Stomach (tissue), 4 donors: ENCODE measurements around the gene BCORL1.

Experiments
- EP300 ChIP-seq: sonication (generic); formaldehyde crosslinking; IDR thresholded peaks from one replicate; pipeline ENCODE4 v1.6.1; 2017; ENCODE audit warnings: antibody characterized with exemption
- POLR2A ChIP-seq, 4 donors: fragments of 450-650 bp; IDR thresholded peaks; one replicate each; pipeline ENCODE4 v1.6.1; 2016; ENCODE audit warnings: antibody characterized with exemption in 4 of 4, control low read depth in 2 of 4, mild to moderate bottlenecking in 1 of 4, moderate library complexity in 1 of 4
- TF ChIP-seq, protein P1 (sequence below), 7 experiments: fragments of 450-650 bp in 4 of 7; fragments of 200-600 bp in 3 of 7; sonication (generic) in 3 of 7; IDR thresholded peaks; one replicate each; pipeline ENCODE4 v1.5.1; 2016 to 2019; ENCODE audit warnings: antibody characterized with exemption in 7 of 7, control low read depth in 2 of 7, mild to moderate bottlenecking in 1 of 7

DNA sequence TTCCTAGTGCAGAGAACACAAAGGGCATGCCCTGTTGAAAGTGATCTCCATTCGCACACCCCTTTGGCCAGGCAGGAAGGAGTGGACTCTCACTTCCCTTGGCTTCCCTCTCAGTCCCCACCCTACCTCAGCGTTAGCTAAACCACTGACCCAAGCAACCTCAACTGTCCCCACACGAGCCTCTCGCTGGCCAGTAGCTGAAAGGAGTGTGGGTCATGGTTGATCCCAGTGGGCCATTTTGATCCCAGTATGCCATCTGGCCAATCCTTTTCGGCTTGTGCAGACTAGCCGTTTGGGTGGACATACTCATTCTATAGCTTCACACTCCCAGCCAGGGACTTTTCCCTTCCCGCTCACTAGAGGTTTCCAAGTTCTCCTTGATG is 24.4 kb upstream of the BCORL1 start:
- TF ChIP-seq POLR2A (IDR thresholded peaks at IDR 0.05) (no peak), EP300 (no peak)
- TF ChIP-seq, protein P1, sequence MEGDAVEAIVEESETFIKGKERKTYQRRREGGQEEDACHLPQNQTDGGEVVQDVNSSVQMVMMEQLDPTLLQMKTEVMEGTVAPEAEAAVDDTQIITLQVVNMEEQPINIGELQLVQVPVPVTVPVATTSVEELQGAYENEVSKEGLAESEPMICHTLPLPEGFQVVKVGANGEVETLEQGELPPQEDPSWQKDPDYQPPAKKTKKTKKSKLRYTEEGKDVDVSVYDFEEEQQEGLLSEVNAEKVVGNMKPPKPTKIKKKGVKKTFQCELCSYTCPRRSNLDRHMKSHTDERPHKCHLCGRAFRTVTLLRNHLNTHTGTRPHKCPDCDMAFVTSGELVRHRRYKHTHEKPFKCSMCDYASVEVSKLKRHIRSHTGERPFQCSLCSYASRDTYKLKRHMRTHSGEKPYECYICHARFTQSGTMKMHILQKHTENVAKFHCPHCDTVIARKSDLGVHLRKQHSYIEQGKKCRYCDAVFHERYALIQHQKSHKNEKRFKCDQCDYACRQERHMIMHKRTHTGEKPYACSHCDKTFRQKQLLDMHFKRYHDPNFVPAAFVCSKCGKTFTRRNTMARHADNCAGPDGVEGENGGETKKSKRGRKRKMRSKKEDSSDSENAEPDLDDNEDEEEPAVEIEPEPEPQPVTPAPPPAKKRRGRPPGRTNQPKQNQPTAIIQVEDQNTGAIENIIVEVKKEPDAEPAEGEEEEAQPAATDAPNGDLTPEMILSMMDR (IDR thresholded peaks at IDR 0.05), result no peak
